CD4-positive, alpha-beta memory T cell (primary cell): Measurements from ENCODE around the gene TOP1. TPM values are rescaled to one million over a fixed set of nuclear protein-coding genes. Genes with fewer than 3 reads are reported as not detected.

Experiments
- CTCF ChIA-PET: fragments of 350-600 bp; sonication (Branson Sonifier 250); formaldehyde crosslinking; loops from one replicate; lab custom pipeline; 2021; ENCODE audit warnings: inconsistent platforms; ENCODE audit not compliant: partially characterized antibody; lab: Charles Lee
- POLR2A ChIA-PET: fragments of 350-600 bp; sonication (Branson Sonifier 250); formaldehyde crosslinking; loops from one replicate; lab custom pipeline; 2021; ENCODE audit not compliant: partially characterized antibody; lab: Charles Lee
- DNase-seq, 5 donors: peaks; one replicate each; pipeline versions ENCODE4 v3.0.0 to v3.0.0-alpha.2; 2020 to 2022; ENCODE audit warnings: mixed read lengths in 1 of 5
- H3K27ac ChIP-seq: one replicate; pipeline ENCODE4 v1.7.0; 2013; ENCODE audit warnings: low read depth, low read length
- H3K27me3 ChIP-seq: 2 replicates; pipeline ENCODE4 v1.7.0; 2013; ENCODE audit warnings: mild to moderate bottlenecking, low read length, moderate library complexity; ENCODE audit not compliant: insufficient read depth
- H3K36me3 ChIP-seq: 2 replicates; pipeline ENCODE4 v1.7.0; 2013; ENCODE audit warnings: mild to moderate bottlenecking, low read length, moderate library complexity; ENCODE audit not compliant: insufficient read depth
- H3K4me1 ChIP-seq: 2 replicates; pipeline ENCODE4 v1.7.0; 2013; ENCODE audit warnings: mild to moderate bottlenecking, low read length, moderate library complexity; ENCODE audit not compliant: insufficient read depth
- H3K4me3 ChIP-seq, 2 donors: one replicate each; pipeline ENCODE4 v1.7.0; 2013; ENCODE audit warnings: low read length in 2 of 2, mild to moderate bottlenecking in 1 of 2
- H3K9me3 ChIP-seq, 2 donors: one replicate each; pipeline ENCODE4 v1.7.0; 2013; ENCODE audit warnings: low read length in 2 of 2, control low read depth in 1 of 2; ENCODE audit not compliant: control insufficient read depth in 1 of 2
- H3K27ac Mint-ChIP-seq, 7 donors: one replicate each; pipeline ENCODE4 v1.8.0; 2020 to 2021; ENCODE audit warnings: mixed read lengths in 7 of 7, mild to moderate bottlenecking in 6 of 7, inconsistent platforms in 3 of 7, moderate library complexity in 3 of 7
- H3K27me3 Mint-ChIP-seq, 2 donors: one replicate each; pipeline ENCODE4 v1.8.0; 2020 to 2021; ENCODE audit warnings: mixed read lengths in 2 of 2
- H3K36me3 Mint-ChIP-seq, 2 donors: one replicate each; pipeline ENCODE4 v1.8.0; 2020 to 2021; ENCODE audit warnings: mixed read lengths in 2 of 2, inconsistent platforms in 1 of 2, mild to moderate bottlenecking in 1 of 2
- H3K4me1 Mint-ChIP-seq, 4 donors: one replicate each; pipeline ENCODE4 v1.8.0; 2020 to 2021; ENCODE audit warnings: mixed read lengths in 4 of 4, mild to moderate bottlenecking in 1 of 4
- H3K4me3 Mint-ChIP-seq, 8 donors: one replicate each; pipeline ENCODE4 v1.8.0; 2020 to 2021; ENCODE audit warnings: mixed read lengths in 8 of 8, mild to moderate bottlenecking in 7 of 8, moderate library complexity in 6 of 8, inconsistent platforms in 3 of 8
- H3K9me3 Mint-ChIP-seq, 8 donors: one replicate each; pipeline ENCODE4 v1.8.0; 2020 to 2021; ENCODE audit warnings: mixed read lengths in 8 of 8, mild to moderate bottlenecking in 5 of 8, inconsistent platforms in 3 of 8, moderate library complexity in 1 of 8
- intact Hi-C: fragments of 100-400 bp; cut with micrococcal nuclease; formaldehyde crosslinking; loops from one replicate; pipeline ENCODE4 v1.15.1; 2023
- polyA plus RNA-seq, 2 donors: library from polyadenylated mRNA; unstranded; fragments of 300-500 nt; fragmentation: Illumina TruSeq; gene quantifications; one replicate each; pipeline ENCODE4 v1.2.3, GENCODE V29; 2021
- total RNA-seq, 2 experiments: library from RNA; stranded (reverse); gene quantifications; one replicate each; pipeline ENCODE4 v1.2.3, GENCODE V29; 2021

TOP1 gene
- total and polyA plus RNA-seq, 4 experiments from 2014 or later: 3.8 to 47.5 (median 30.0) TPM

GRCh38 chr20:40996326-40996725 lies 32.3 kb upstream of the TOP1 start:
- Mint-ChIP-seq H3K9me3 (no peaks in the 10 kb centered on the region), H3K4me3 (no peak overlapping the region), H3K4me1 (peaks cover 4 to 5% (median 5%) of the 10 kb centered on the region in 4 donors), H3K27ac (no peak overlapping the region), H3K27me3 (no peaks in the 10 kb centered on the region), H3K36me3 (no peaks in the 10 kb centered on the region)
- CTCF ChIA-PET: interaction anchor here (16.1 kb wide), 1 partner anchor 101 kb away, joined by 374 read pairs; no protein-coding TSS in a partner anchor
- Histone ChIP-seq H3K4me1 (peaks cover 6% of the 10 kb centered on the region), H3K36me3 (no peaks in the 10 kb centered on the region), H3K4me3 (no peak overlapping the region), H3K9me3 (no peaks in the 10 kb centered on the region), H3K27ac (no peak overlapping the region), H3K27me3 (no peaks in the 10 kb centered on the region)
- no peak for DNase-seq
- intact Hi-C loops: no loop called here
- POLR2A ChIA-PET: interaction anchor here (1.0 kb wide), 1 partner anchor 8 kb away, joined by 3 read pairs; no protein-coding TSS in a partner anchor

- ChIA-PET CTCF (no interaction called here), POLR2A (no interaction called here)
- Mint-ChIP-seq H3K36me3 (no peaks in the 10 kb centered on the region), H3K9me3 (no peaks in the 10 kb centered on the region), H3K27me3 (no peaks in the 10 kb centered on the region), H3K27ac (no peak overlapping the region), H3K4me3 (no peak overlapping the region), H3K4me1 (no peaks in the 10 kb centered on the region)
- Histone ChIP-seq H3K36me3 (no peaks in the 10 kb centered on the region), H3K4me3 (no peak overlapping the region), H3K27me3 (no peaks in the 10 kb centered on the region), H3K27ac (no peak overlapping the region), H3K4me1 (no peaks in the 10 kb centered on the region), H3K9me3 (no peaks in the 10 kb centered on the region)
- intact Hi-C loops: no loop called here
- no peak for DNase-seq
Observed at GRCh38 chr20:40997116-40997515, 31.5 kb upstream of the TOP1 start.

GRCh38 chr20:40999841-41000240 lies 28.8 kb upstream of the TOP1 start:
- ChIA-PET CTCF (interaction anchor here (1.0 to 3.5 kb wide), 3 partner anchors 9 to 32 kb away, joined by 3 to 16 read pairs (median 4); no protein-coding TSS in a partner anchor), POLR2A (no interaction called here)
- Histone ChIP-seq H3K9me3 (no peaks in the 10 kb centered on the region), H3K27ac (no peak overlapping the region), H3K36me3 (no peaks in the 10 kb centered on the region), H3K4me1 (peaks cover 8% of the 10 kb centered on the region), H3K27me3 (no peaks in the 10 kb centered on the region), H3K4me3 (no peak overlapping the region)
- intact Hi-C loops: no loop called here
- Mint-ChIP-seq H3K4me1 (peaks cover 9 to 20% (median 15%) of the 10 kb centered on the region in 4 donors), H3K27ac (peak overlapping the region in 3 of 7 donors; percentile 0 to 70 (median 42)), H3K9me3 (no peaks in the 10 kb centered on the region), H3K36me3 (no peaks in the 10 kb centered on the region), H3K27me3 (no peaks in the 10 kb centered on the region), H3K4me3 (no peak overlapping the region)
- DNase-seq: no peak

- CTCF ChIA-PET: interaction anchor here (1.7 to 3.5 kb wide), 2 partner anchors 9 to 10 kb away, joined by 4 to 16 read pairs; no protein-coding TSS in a partner anchor
- H3K4me3 Mint-ChIP-seq: no peak overlapping the region
- H3K4me1 Mint-ChIP-seq: peaks cover 9 to 28% (median 15%) of the 10 kb centered on the region in 4 donors
- H3K9me3 Mint-ChIP-seq: no peaks in the 10 kb centered on the region
- Histone ChIP-seq H3K36me3 (no peaks in the 10 kb centered on the region), H3K27me3 (no peaks in the 10 kb centered on the region), H3K9me3 (no peaks in the 10 kb centered on the region), H3K27ac (no peak overlapping the region), H3K4me1 (peaks cover 8% of the 10 kb centered on the region), H3K4me3 (no peak overlapping the region)
- intact Hi-C loops: no loop called here
- no peak for DNase-seq
- no peaks in the 10 kb centered on the region for H3K27me3 Mint-ChIP-seq
- no peaks in the 10 kb centered on the region for H3K36me3 Mint-ChIP-seq
- POLR2A ChIA-PET: no interaction called here
- H3K27ac Mint-ChIP-seq: no peak overlapping the region
Observed at GRCh38 chr20:41000628-41001027, 28.0 kb upstream of the TOP1 start.

- Mint-ChIP-seq H3K36me3 (no peaks in the 10 kb centered on the region), H3K27me3 (no peaks in the 10 kb centered on the region), H3K4me1 (peaks cover 9 to 32% (median 15%) of the 10 kb centered on the region in 4 donors), H3K4me3 (peak overlapping the region in 1 of 8 donors; percentile 29), H3K27ac (peak overlapping the region in 4 of 7 donors; percentile 22 to 68 (median 52)), H3K9me3 (no peaks in the 10 kb centered on the region)
- Histone ChIP-seq H3K27me3 (no peaks in the 10 kb centered on the region), H3K9me3 (no peaks in the 10 kb centered on the region), H3K36me3 (no peaks in the 10 kb centered on the region), H3K4me3 (no peak overlapping the region), H3K4me1 (peaks cover 8% of the 10 kb centered on the region), H3K27ac (no peak overlapping the region)
- POLR2A ChIA-PET: interaction anchor here (0.6 to 1.8 kb wide), 3 partner anchors 9 to 66 kb away, joined by 3 to 4 read pairs (median 3); no protein-coding TSS in a partner anchor
- CTCF ChIA-PET: interaction anchor here (3.5 kb wide), 1 partner anchor 10 kb away, joined by 16 read pairs; no protein-coding TSS in a partner anchor
- no peak for DNase-seq
- intact Hi-C loops: no loop called here
Observed at GRCh38 chr20:41001497-41001896, 27.1 kb upstream of the TOP1 start.

GRCh38 chr20:41002842-41003142 lies 25.8 kb upstream of the TOP1 start:
- peaks cover 11 to 36% (median 17%) of the 10 kb centered on the region in 4 donors for H3K4me1 Mint-ChIP-seq
- peak overlapping the region; percentile 72 for H3K27ac ChIP-seq

GRCh38 chr20:41003143-41003935 lies 25.3 kb upstream of the TOP1 start:
- H3K36me3 Mint-ChIP-seq: no peaks in the 10 kb centered on the region
- ChIA-PET POLR2A (interaction anchor here (1.0 to 1.8 kb wide), 2 partner anchors 8 to 11 kb away, joined by 3 to 4 read pairs; no protein-coding TSS in a partner anchor), CTCF (interaction anchor here (3.5 kb wide), 1 partner anchor 12 kb away, joined by 16 read pairs; no protein-coding TSS in a partner anchor)
- peak; percentile 76 to 91 (median 83) for DNase-seq
- no peaks in the 10 kb centered on the region for H3K36me3 ChIP-seq
- H3K9me3 ChIP-seq: no peaks in the 10 kb centered on the region
- H3K27ac ChIP-seq: peak overlapping the region; percentile 72
- H3K27me3 Mint-ChIP-seq: no peaks in the 10 kb centered on the region
- peaks cover 13% of the 10 kb centered on the region for H3K4me1 ChIP-seq
- H3K27ac Mint-ChIP-seq: peak overlapping the region; percentile 95 to 99 (median 97)
- intact Hi-C loops: loop anchor here (1.0 to 2.0 kb wide), 3 partner anchors 25 to 314 kb away; partner anchors contain the start of genes TOP1 and ZHX3
- no peaks in the 10 kb centered on the region for H3K27me3 ChIP-seq
- H3K4me3 Mint-ChIP-seq: peak overlapping the region; percentile 78 to 90 (median 82)
- no peaks in the 10 kb centered on the region for H3K9me3 Mint-ChIP-seq
- peaks cover 16 to 41% (median 22%) of the 10 kb centered on the region in 4 donors for H3K4me1 Mint-ChIP-seq
- peak overlapping the region; percentile 19 to 60 for H3K4me3 ChIP-seq

More at GRCh38 chr20:41002842-41003142, 25.8 kb upstream of the TOP1 start:
- POLR2A ChIA-PET: interaction anchor here (1.8 kb wide), 1 partner anchor 11 kb away, joined by 4 read pairs; no protein-coding TSS in a partner anchor
- peaks cover 8% of the 10 kb centered on the region for H3K4me1 ChIP-seq
- Mint-ChIP-seq H3K27ac (peak overlapping the region; percentile 95 to 99 (median 97)), H3K27me3 (no peaks in the 10 kb centered on the region), H3K9me3 (no peaks in the 10 kb centered on the region), H3K36me3 (no peaks in the 10 kb centered on the region), H3K4me3 (peak overlapping the region; percentile 15 to 90 (median 82))
- no peaks in the 10 kb centered on the region for H3K9me3 ChIP-seq
- H3K27me3 ChIP-seq: no peaks in the 10 kb centered on the region
- H3K36me3 ChIP-seq: no peaks in the 10 kb centered on the region
- H3K4me3 ChIP-seq: peak overlapping the region in 1 of 2 donors; percentile 19
- CTCF ChIA-PET: interaction anchor here (3.5 kb wide), 1 partner anchor 12 kb away, joined by 16 read pairs; no protein-coding TSS in a partner anchor
- intact Hi-C loops: loop anchor here (1.0 to 2.0 kb wide), 3 partner anchors 26 to 315 kb away; partner anchors contain the start of genes TOP1 and ZHX3
- DNase-seq: no peak
